DOHH2 (cell line): ENCODE data around the gene HSPB7.

Experiments used
- H3F3A ChIP-seq: fragments of 200-600 bp; sonication (generic), shearing (Covaris generic); 2 replicates; pipeline ENCODE4 v1.6.0; 2016; ENCODE audit warnings: antibody characterized with exemption, mild to moderate bottlenecking; ENCODE audit not compliant: control insufficient read depth, insufficient read depth
- H3K27ac ChIP-seq: fragments of 200-600 bp; sonication (generic); 2 replicates; pipeline ENCODE4 v1.5.1; 2014; ENCODE audit warnings: low read depth, mild to moderate bottlenecking, low read length, moderate library complexity
- H3K27me3 ChIP-seq: fragments of 200-600 bp; sonication (generic); 2 replicates; pipeline ENCODE4 v1.6.1; 2014; ENCODE audit warnings: mild to moderate bottlenecking, low read length, mixed read lengths; ENCODE audit not compliant: control insufficient read depth
- H3K36me3 ChIP-seq: fragments of 200-600 bp; sonication (generic); 2 replicates; pipeline ENCODE4 v1.6.1; 2014; ENCODE audit warnings: mild to moderate bottlenecking, low read length, moderate library complexity, mixed read lengths; ENCODE audit not compliant: control insufficient read depth
- H3K4me1 ChIP-seq: fragments of 200-600 bp; sonication (generic); 2 replicates; pipeline ENCODE4 v1.6.1; 2014; ENCODE audit warnings: mild to moderate bottlenecking, low read length, mixed read lengths; ENCODE audit not compliant: control insufficient read depth
- H3K4me2 ChIP-seq: fragments of 200-600 bp; sonication (generic); 2 replicates; pipeline ENCODE4 v1.6.0; 2014; ENCODE audit warnings: mild to moderate bottlenecking, low read length, moderate library complexity
- H3K4me3 ChIP-seq: fragments of 200-600 bp; sonication (generic); 2 replicates; pipeline ENCODE4 v1.5.1; 2014; ENCODE audit warnings: mild to moderate bottlenecking, low read length, mixed read lengths
- H3K79me2 ChIP-seq: fragments of 200-600 bp; sonication (generic); 2 replicates; pipeline ENCODE4 v1.6.1; 2014; ENCODE audit warnings: mild to moderate bottlenecking, low read length, mixed read lengths; ENCODE audit not compliant: control insufficient read depth
- H3K9me2 ChIP-seq: fragments of 200-600 bp; sonication (generic); replicated peaks from 2 replicates; pipeline ENCODE4 v1.6.1; 2014; ENCODE audit warnings: mild to moderate bottlenecking, low read length, mixed read lengths; ENCODE audit not compliant: control insufficient read depth
- H3K9me3 ChIP-seq: fragments of 200-600 bp; sonication (generic); 2 replicates; pipeline ENCODE4 v1.6.1; 2014; ENCODE audit warnings: antibody characterized with exemption, low read length, mixed read lengths; ENCODE audit not compliant: control insufficient read depth, insufficient read depth
- H4K20me1 ChIP-seq: fragments of 200-600 bp; sonication (generic); 2 replicates; pipeline ENCODE4 v1.6.0; 2014; ENCODE audit warnings: low read depth, mild to moderate bottlenecking, antibody characterized with exemption, low read length, moderate library complexity; ENCODE audit not compliant: control insufficient read depth, insufficient read depth
- EZH2phosphoT487 ChIP-seq: fragments of 200-600 bp; sonication (generic); IDR thresholded peaks from 2 replicates; pipeline ENCODE4 v1.6.1; 2017; ENCODE audit warnings: borderline replicate concordance, mild to moderate bottlenecking, antibody characterized with exemption, low read length, moderate library complexity, mixed read lengths
- TF ChIP-seq, protein P1 (sequence below): fragments of 200-600 bp; sonication (generic); IDR thresholded peaks from one replicate; pipeline ENCODE4 v1.5.1; 2014; ENCODE audit warnings: antibody characterized with exemption, mild to moderate bottlenecking, low read depth, low read length; ENCODE audit not compliant: poor library complexity, severe bottlenecking

The HSPB7 gene

DNA sequence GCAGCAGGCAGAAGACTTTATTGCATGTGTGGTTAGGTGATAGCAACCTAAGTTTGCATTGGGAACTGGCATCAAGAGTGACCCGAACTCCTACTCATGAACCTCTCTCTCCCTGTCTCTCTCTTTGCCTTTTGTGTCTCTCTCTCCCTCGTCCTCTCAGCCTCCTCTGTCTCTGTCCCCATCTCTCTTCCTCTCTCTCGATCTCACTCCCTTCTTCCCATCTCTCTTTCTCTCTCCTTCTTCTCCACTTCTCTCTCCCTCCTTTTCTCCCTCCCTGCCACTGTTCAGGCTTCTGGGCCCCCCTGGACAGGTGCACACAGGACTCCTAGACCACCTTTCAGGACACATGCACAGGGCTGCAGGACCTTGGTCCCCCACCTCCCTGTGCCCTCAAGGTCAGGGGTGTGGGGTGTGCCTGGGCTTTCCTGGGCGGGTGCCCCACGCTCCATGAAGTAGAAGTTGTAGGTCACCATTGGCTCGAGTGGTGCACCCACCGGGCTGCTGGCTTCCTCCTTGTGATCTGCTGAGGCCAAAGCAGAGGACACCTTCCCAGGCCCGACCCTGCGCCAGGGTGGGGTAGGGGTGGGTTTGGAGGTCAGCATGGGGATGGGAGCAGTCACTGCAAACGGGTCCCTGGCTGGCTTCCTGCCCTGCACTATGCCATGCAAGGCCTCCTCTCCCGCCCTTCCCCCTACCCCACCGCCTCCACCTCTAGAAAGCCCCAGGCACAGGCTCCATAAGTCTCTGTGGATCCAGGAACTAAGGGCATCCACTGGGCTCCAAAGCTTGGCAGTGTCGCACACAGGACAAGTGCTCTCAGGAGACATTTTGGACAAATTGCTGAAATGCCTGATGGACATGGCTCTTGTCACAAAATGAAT lies 28.7 kb downstream of the HSPB7 start:
- no peak overlapping the region for H3K4me3 ChIP-seq
- H3K9me3 ChIP-seq = no peaks in the 10 kb centered on the region
- no peaks in the 10 kb centered on the region for H3K36me3 ChIP-seq
- H4K20me1 ChIP-seq = no peaks in the 10 kb centered on the region
- no peak overlapping the region for H3K27ac ChIP-seq
- no peak for TF ChIP-seq EZH2phosphoT487
- TF ChIP-seq, protein P1, sequence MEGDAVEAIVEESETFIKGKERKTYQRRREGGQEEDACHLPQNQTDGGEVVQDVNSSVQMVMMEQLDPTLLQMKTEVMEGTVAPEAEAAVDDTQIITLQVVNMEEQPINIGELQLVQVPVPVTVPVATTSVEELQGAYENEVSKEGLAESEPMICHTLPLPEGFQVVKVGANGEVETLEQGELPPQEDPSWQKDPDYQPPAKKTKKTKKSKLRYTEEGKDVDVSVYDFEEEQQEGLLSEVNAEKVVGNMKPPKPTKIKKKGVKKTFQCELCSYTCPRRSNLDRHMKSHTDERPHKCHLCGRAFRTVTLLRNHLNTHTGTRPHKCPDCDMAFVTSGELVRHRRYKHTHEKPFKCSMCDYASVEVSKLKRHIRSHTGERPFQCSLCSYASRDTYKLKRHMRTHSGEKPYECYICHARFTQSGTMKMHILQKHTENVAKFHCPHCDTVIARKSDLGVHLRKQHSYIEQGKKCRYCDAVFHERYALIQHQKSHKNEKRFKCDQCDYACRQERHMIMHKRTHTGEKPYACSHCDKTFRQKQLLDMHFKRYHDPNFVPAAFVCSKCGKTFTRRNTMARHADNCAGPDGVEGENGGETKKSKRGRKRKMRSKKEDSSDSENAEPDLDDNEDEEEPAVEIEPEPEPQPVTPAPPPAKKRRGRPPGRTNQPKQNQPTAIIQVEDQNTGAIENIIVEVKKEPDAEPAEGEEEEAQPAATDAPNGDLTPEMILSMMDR = no peak
- no peaks in the 10 kb centered on the region for H3K79me2 ChIP-seq
- H3K4me2 ChIP-seq = no peak overlapping the region
- no peaks in the 10 kb centered on the region for H3F3A ChIP-seq
- H3K9me2 ChIP-seq = no peaks in the 10 kb centered on the region
- H3K4me1 ChIP-seq = no peaks in the 10 kb centered on the region
- H3K27me3 ChIP-seq = 0 out of 2 replicates have a peak, but pooled peaks cover 4% of the 10 kb centered on the region

DNA sequence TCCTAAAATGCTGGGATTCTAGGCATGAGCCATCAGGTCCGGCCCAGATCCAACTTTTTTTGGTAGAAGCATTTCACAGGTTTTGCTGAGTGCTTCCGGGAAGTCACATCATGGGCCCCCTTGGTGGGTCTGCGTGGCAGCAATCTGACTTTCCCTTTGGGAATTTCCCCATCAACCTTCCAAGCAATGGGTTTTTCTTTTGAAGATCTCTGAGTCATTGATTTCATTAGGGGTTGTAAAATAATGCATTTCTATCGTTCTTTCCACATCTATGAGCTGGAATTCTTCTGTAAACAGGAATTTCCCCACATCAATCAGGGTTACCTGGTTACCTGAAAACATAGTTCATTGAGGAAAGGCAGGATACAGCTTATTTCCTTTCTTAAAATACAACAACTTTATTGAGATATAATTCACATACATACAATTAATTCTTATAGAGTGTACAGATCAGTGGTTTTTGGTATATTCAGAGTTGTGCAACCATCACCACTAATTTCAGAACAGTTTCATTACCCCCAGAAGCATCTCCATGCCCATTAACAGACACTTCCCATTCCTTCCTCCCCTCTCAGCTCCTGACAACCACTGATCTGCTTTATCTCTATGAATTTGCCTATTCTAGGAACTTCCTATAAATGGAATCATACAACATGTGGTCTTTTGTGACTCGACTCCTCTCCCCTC lies 32.1 kb downstream of the HSPB7 start:
- Histone ChIP-seq H3K9me2 (no peaks in the 10 kb centered on the region), H3K27ac (no peak overlapping the region), H3K4me1 (no peaks in the 10 kb centered on the region), H4K20me1 (no peaks in the 10 kb centered on the region), H3K27me3 (peaks cover 11% of the 10 kb centered on the region), H3K9me3 (no peaks in the 10 kb centered on the region; the same call in 1 of the 2 replicates), H3K4me2 (no peak overlapping the region), H3F3A (no peaks in the 10 kb centered on the region), H3K36me3 (no peaks in the 10 kb centered on the region), H3K4me3 (no peak overlapping the region), H3K79me2 (no peaks in the 10 kb centered on the region)
- TF ChIP-seq EZH2phosphoT487 = no peak
- TF ChIP-seq, protein P1 = no peak

DNA sequence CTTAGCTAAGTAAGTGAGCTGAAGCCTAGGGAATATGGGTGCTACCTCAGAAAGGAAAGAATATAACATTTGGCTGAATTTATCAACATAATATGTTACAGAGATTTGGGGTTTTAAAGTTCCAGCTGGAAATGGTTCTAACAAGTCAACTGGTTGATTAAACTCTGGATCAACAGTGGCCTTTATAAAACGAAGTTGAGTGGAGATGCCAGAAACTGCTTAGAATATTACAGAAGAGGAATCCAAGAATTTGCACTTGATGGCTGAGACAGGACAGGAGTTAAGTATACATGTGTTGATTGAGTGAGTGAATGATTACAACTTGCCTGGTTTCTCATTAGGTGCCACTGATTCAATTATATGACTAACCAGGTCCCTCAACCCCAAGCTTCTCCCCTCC lies 34.6 kb downstream of the HSPB7 start:
- peaks cover 7% of the 10 kb centered on the region for H3K27me3 ChIP-seq
- H3K9me3 ChIP-seq = no peaks in the 10 kb centered on the region; the same call in 1 of the 2 replicates
- no peak overlapping the region for H3K4me3 ChIP-seq
- TF ChIP-seq EZH2phosphoT487 = no peak
- TF ChIP-seq, protein P1 = no peak
- H3K79me2 ChIP-seq = no peaks in the 10 kb centered on the region
- no peaks in the 10 kb centered on the region for H4K20me1 ChIP-seq
- no peaks in the 10 kb centered on the region for H3K4me1 ChIP-seq
- H3F3A ChIP-seq = no peaks in the 10 kb centered on the region
- no peak overlapping the region for H3K27ac ChIP-seq
- H3K9me2 ChIP-seq = no peaks in the 10 kb centered on the region
- H3K4me2 ChIP-seq = no peak overlapping the region
- no peaks in the 10 kb centered on the region for H3K36me3 ChIP-seq
